AG04449 (cell line): Measurements from ENCODE around the gene SLC22A12.

Experiments used
- CTCF ChIA-PET: fragments of 350-600 bp; formaldehyde crosslinking; extraction: SDS; loops from one replicate; lab custom pipeline; 2021; ENCODE audit warnings: antibody characterized with exemption; lab: Yijun Ruan, JAX
- POLR2A ChIA-PET: fragments of 400-600, 350-600 bp; formaldehyde crosslinking; extraction: SDS; loops from one replicate; lab custom pipeline; 2020; ENCODE audit warnings: antibody characterized with exemption, inconsistent platforms; lab: Yijun Ruan, JAX
- DNase-seq: peaks from one replicate; pipeline ENCODE4 v3.0.0-alpha.2; 2010; ENCODE audit warnings: low read depth, low spot score
- H3K4me3 ChIP-seq: 2 replicates; pipeline ENCODE4 v1.5.1; 2011; ENCODE audit warnings: low read depth, mild to moderate bottlenecking, control low read depth, low read length
- TF ChIP-seq, protein P1 (sequence below): IDR thresholded peaks from one replicate; pipeline ENCODE4 v1.5.1; 2011; ENCODE audit warnings: mild to moderate bottlenecking, moderate library complexity, low read length, control low read depth, inconsistent platforms; ENCODE audit not compliant: insufficient read depth; ENCODE audit errors: missing control alignments

Gene SLC22A12

DNA sequence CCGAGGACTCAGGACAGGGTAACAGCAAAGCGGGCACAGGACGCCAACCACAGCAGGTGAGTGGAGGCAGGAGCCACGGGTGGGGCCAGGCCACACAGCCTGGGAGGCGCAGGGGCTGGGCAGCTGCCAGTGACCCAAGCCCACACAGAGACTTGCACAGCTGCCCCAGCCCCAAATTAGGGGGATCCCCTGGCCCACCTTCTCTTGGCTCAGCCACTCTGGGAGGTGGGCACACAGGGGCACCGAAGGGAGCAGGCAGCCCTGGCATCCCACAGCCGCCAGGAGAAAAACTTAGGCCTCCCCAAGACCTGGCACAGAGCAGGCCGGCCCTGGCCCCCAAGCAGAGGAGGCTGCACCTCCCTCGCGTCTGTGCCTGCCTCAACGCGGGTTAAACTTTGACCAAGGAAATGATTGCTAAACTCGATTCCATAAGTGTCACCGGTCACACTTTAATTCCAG lies at the start of gene SLC22A12:
Gene SLC22A12 (plus strand): TSS at position 458 of the 459 bp plus-strand sequence. CDS start 337 bp downstream, outside the sequence.
- ChIA-PET CTCF (no interaction called here), POLR2A (no interaction called here)
- H3K4me3 ChIP-seq: no peak within 1 kb of the TSS
- TF ChIP-seq, protein P1, sequence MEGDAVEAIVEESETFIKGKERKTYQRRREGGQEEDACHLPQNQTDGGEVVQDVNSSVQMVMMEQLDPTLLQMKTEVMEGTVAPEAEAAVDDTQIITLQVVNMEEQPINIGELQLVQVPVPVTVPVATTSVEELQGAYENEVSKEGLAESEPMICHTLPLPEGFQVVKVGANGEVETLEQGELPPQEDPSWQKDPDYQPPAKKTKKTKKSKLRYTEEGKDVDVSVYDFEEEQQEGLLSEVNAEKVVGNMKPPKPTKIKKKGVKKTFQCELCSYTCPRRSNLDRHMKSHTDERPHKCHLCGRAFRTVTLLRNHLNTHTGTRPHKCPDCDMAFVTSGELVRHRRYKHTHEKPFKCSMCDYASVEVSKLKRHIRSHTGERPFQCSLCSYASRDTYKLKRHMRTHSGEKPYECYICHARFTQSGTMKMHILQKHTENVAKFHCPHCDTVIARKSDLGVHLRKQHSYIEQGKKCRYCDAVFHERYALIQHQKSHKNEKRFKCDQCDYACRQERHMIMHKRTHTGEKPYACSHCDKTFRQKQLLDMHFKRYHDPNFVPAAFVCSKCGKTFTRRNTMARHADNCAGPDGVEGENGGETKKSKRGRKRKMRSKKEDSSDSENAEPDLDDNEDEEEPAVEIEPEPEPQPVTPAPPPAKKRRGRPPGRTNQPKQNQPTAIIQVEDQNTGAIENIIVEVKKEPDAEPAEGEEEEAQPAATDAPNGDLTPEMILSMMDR: no peak
- no peak for DNase-seq

DNA sequence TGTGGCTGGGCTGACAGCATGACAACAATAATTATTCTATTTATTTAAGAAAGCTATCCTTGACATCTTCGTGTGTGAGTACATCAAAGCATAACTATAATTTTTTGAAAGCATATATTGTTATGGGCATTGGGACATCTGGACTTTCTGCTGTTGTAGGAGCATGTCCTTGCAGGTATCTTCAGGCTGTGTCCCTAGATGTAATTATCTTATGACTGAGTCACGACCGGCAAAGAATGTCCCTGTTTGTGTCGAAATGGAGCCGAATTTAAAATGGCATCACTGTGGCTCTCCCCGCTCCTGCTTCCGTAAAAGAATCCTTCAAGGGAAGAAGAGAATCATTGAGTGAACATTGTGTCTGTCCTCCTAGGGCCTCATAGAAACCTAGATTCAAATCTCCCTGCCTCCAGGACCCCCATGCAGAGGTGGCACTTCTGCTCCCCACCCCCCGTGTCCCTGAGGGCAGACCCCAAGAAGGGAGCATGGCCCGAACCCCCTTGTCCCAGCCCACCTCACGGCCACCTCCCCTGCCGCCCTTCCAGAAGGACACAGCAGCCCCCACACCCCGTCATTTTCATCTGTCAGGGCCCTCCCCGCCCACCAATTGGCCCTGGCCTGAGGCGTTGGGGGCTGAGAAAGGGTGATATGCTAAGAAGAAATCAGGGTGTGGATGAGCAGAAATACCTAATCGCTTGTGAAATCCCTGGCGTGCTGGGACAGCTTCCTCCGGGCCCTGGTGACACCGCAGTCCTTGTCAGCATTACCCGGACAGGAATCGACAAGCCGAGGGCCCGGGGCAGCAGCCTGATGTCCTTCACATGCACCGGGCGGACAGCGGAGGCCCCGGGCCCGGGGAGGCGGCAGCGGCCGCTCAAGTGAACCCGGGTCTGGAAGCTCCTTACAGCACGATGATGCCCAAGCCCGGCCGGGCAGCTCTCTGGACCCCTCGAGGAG lies 48.6 kb upstream of the SLC22A12 start:
- H3K4me3 ChIP-seq: no peak overlapping the region
- ChIA-PET CTCF (interaction anchor here (1.1 kb wide), 1 partner anchor 93 kb away, joined by 3 read pairs; no protein-coding TSS in a partner anchor), POLR2A (interaction anchor here (0.5 kb wide), 1 partner anchor 388 kb away, joined by 3 read pairs; no protein-coding TSS in a partner anchor)
- TF ChIP-seq, protein P1: no peak
- no peak for DNase-seq

DNA sequence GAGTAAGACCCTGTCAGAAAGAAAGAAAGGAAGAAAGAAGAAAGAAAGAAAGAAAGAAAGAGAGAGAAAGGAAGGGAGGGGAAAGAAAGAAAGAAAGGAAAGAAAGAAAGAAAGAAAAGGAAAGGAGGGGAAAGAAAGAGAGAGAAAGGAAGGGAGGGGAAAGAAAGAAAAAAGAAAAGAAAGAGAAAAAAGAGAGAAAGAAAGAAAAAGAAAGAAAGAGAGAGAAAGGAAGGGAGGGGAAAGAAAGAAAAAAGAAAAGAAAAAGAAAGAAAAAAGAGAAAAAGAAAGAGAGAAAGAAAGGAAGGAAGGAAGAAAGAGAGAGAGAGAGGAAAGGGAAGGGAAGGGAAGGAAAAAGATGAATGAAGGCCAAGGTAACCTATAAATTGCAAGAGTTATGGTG lies 47.2 kb upstream of the SLC22A12 start:
- TF ChIP-seq, protein P1: no peak
- DNase-seq: no peak
- ChIA-PET CTCF (interaction anchor here (1.2 kb wide), 1 partner anchor 10 kb away, joined by 5 read pairs; no protein-coding TSS in a partner anchor), POLR2A (no interaction called here)
- no peak overlapping the region for H3K4me3 ChIP-seq

DNA sequence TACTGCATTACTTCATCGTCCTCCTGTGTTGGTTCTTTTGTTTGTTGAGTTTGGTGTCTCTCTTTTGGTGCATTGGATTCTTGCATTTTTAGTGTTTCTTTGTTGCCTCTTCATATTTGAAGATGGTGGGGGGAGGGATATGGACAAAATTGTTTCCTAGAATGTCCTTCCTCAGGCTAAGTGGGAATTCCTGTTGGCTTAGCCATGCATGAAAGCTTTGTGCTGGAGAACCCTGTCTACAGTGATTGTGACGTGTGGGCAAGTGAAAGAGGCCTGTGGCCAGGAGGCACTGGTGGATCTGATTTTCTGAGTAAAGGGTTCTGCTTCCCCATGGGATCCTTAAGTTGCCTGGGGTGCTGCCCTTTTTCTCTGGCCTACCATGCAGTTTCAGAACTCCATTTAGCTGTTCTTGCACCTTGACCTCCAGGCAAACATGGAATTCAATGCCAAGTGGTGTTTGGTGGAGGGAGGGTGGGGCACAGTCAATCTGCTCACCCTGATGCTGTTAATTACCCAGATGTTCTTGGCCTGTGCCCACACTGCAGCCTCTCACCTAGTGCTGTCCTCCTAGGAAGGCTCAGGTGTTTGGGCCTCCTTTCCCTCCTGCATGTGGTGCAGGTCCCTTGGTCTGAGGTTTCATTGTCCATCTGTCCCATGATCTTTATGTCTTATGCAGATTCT lies 46.3 kb upstream of the SLC22A12 start:
- CTCF ChIA-PET: interaction anchor here (1.2 kb wide), 1 partner anchor 9 kb away, joined by 5 read pairs; no protein-coding TSS in a partner anchor
- no peak overlapping the region for H3K4me3 ChIP-seq
- POLR2A ChIA-PET: no interaction called here
- DNase-seq: no peak
- TF ChIP-seq, protein P1: no peak

DNA sequence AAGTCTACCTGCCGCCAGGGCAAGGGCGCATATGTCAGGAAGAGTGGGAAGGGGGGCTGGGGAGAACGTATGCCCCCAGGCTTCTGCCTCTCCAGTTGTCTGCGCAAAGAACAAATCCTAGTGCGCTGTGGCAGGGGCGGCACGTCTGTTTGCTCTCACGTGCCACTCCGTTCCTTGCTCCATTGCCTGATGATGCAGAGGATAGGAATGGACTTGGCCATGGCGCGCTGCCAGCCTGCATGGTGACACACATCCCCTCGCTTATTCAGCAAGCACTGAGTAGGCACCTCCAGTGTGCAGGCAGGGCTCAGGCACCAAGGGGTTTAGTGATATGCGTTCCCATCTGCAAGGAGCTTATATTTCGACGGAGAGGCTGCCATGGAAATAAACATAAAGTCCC lies 45.4 kb upstream of the SLC22A12 start:
- H3K4me3 ChIP-seq: no peak overlapping the region
- TF ChIP-seq, protein P1: no peak
- ChIA-PET CTCF (interaction anchor here (1.1 kb wide), 1 partner anchor 96 kb away, joined by 3 read pairs; no protein-coding TSS in a partner anchor), POLR2A (no interaction called here)
- no peak for DNase-seq
